GM18907 (cell line): ENCODE results near the gene ZNF692.
A peak's percentile ranks its signal among the peaks of the same experiment; 100 is the strongest.
"Not testable (repeated sequence)": the region's sequence is repeated elsewhere in the genome, so short reads cannot be mapped to it uniquely, and the experiment has no call there.

Experiments used
- ATAC-seq: cut with Tn5 transposase; IDR thresholded peaks from one replicate; pipeline ENCODE4 v1.9.1; 2021; ENCODE audit warnings: mild to moderate bottlenecking, moderate library complexity; ENCODE audit not compliant: unreplicated experiment

Gene ZNF692, protein sequence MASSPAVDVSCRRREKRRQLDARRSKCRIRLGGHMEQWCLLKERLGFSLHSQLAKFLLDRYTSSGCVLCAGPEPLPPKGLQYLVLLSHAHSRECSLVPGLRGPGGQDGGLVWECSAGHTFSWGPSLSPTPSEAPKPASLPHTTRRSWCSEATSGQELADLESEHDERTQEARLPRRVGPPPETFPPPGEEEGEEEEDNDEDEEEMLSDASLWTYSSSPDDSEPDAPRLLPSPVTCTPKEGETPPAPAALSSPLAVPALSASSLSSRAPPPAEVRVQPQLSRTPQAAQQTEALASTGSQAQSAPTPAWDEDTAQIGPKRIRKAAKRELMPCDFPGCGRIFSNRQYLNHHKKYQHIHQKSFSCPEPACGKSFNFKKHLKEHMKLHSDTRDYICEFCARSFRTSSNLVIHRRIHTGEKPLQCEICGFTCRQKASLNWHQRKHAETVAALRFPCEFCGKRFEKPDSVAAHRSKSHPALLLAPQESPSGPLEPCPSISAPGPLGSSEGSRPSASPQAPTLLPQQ

GRCh38 chr1:248858891-248859889 is at the start of gene ZNF692:
Gene ZNF692 (minus strand): TSS chr1:248859085. CDS start chr1:248858309, 776 bp downstream.
- ATAC-seq: peak; percentile 83

DNA sequence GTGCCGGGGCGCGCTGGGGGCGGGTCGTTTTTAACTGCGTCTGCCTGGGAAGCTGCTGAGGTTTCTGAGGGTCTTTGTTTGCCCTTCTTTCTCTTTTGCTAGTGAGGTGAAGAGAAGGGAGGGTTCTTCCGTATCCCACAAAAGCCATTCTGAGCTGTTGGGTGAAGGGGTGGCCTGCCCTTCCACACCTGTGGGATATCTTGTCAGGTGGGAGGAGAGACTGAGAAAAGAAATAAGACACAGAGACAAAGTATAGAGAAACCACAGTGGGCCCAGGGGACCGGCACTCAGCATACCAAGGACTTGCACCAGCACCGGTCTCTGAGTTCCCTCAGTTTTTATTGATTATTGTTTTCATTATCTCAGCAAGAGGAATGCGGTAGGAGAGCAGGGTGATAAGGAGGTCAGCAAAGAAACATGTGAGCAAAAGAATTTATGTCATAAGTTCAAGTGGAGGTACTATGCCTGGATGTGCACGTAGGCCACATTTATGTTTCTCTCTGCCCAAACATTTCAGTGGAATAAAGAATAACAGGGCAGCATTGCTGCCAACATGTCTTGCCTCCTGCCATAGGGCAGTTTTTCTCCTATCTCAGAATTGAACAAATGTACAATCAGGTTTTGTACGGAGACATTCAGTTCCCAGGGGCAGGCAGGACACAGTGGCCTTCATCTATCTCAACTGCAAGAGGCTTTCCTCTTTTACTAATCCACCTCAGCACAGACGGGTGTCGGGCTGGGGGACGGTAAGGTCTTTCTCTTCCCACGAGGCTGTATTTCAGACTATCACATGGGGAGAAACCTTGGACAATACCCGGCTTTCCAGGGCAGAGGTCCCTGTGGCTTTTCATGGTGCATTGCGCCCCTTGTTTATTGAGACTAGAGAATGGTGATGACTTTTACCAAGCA is 48.1 kb upstream of the ZNF692 start:
- peak; percentile 31 for ATAC-seq

GRCh38 chr1:248906009-248906752 is 47.3 kb upstream of the ZNF692 start, which contains the start of gene PGBD2:
Gene PGBD2 (plus strand): TSS chr1:248906235. CDS start chr1:248913863, 7,628 bp downstream.
- ATAC-seq: peak; percentile 94

- no peak for ATAC-seq
These were observed 46.8 kb upstream of the ZNF692 start for GRCh38 chr1:248905662-248906008.

GRCh38 chr1:248904437-248905216 is 45.7 kb upstream of the ZNF692 start:
- ATAC-seq: no peak

DNA sequence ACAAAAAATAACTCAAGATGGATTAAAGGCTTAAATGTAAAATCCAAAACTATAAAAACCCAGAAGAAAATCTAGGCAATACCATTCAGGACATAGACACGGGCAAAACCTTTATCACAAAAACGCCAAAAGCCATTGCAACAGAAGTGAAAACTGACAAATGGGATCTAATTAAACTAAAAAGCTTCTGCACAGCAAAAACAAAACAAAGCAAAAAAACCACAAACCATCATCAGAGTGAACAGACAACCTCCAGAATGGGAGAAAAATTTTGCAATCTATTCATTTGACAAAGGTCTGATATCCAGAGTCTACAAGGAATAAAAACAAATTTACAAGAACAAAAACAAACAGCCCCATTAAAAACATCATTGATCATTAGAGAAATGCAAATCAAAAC is 42.7 kb upstream of the ZNF692 start:
- ATAC-seq: no peak

DNA sequence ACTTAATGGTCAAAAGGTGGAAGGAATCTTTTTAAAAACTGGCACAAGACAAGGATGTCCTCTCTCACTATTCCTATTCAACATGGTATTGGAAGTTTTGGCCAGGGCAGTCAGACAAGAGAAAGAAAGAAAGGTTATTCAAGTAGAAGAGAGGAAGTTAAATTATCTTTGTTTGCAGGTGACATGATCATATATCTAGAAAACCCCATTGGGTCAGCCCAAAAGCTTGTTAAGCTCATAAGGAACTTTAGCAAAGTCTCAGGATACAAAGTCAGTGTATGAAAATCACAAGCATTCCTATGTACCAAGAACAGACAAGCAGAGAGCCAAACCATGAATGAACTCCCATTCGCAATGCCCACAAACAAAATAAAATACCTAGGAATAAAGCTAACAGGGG is 41.8 kb upstream of the ZNF692 start:
- ATAC-seq: no peak

DNA sequence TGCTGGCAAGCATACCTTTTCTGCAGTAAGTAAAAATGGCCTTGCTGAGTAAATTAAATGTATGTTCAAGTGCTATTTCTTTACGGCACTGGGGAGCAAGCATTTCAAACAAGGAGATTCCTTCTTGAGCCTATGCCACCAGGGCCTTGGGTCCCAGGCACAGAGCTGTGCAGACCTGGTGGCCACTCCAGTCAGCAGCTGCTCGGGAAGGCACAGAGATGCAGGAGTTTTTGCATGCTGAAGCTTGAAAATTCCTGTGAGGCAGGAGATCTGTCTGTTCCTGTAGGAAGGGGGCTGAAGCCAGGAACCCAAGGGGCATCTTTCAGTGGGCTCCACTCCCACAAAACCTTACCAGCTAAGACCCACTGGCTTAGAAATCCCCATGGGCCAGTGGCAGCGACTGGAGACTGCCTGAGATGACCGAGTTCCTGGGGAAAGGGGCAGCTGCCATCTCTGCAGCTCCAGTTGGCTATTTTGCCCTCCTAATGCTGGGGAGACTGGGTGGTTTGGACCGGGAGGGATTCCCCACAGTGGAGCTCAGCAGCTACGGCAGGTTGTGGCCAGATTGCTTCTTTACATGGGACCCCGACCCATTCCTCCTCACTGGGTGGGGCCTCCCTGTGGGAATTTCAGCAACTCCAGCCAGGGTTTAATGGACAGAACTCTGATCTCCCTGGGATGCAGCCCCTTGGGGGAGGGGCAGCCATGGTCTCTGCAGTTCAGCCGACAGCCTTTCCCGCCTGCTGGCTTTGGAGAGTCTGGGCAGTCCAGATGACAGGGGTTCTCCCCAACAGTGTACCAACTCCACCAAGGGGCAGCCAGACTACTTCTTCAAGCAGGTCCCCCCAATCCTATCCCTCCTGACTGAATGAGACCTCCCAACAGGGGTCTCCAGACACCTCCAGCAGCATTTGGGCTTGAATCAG is 38.8 kb upstream of the ZNF692 start:
- ATAC-seq: no peak

DNA sequence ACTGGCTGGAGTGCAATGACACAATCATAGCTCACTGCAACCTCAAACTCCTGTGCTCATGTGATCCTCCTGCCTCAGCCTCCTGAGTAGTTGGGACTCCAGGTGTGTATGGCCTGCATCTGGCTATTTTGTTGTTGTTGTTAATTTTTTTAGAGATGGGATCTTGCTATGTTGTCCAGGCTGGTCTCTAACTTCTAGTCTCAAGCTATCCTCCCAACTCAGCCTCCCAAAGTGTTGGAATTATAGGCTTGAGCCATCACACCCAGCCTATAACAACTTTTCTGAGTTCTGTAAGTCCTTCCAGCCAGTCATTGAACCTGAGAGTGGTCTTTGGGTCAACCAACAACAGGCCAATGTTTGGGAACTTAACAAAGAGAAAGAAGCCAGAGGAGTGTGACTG is 36.0 kb upstream of the ZNF692 start:
- ATAC-seq: no peak

- ATAC-seq: no peak
These were observed 33.7 kb upstream of the ZNF692 start for GRCh38 chr1:248892590-248892989.

GRCh38 chr1:248891758-248892157 is 32.9 kb upstream of the ZNF692 start:
- no peak for ATAC-seq

- ATAC-seq: no peak
These were observed 31.9 kb upstream of the ZNF692 start for GRCh38 chr1:248890549-248891498.

GRCh38 chr1:248889914-248890243 is 31.0 kb upstream of the ZNF692 start:
- not testable (repeated sequence) for ATAC-seq

DNA sequence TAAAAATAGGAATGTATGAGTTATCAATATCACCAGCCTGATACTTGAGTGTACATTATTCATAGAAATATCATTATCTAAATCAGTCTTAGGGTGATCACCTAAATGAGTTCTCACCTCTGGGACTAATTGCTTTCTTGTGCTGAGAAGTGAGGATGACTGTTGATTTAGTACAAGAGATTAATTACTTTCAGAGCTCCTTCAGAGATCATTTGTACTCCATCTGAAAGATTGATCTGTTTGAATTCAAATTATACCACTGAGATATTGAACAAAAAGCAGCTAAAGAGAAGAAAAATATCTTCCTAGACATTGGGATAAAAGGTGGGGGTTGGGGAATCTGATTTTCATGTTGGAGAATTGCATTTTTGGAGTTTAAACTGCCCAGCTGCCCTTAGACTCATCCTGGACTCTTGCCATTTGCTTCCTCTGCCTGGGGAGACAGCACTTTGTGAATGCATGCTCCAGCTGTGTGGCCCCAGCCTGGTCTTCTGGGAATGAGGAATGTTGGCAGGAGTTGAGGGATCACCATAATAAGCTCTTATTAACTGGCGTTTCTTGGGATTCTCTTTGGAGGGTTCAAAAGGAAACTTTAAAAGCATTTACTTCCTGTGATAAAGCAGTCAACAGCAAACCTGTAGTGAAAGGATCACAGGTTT is 27.5 kb upstream of the ZNF692 start:
- ATAC-seq: no peak

- ATAC-seq: no peak
These were observed 26.8 kb upstream of the ZNF692 start for GRCh38 chr1:248885646-248886045.

GRCh38 chr1:248884632-248885295 is 25.9 kb upstream of the ZNF692 start:
- no peak for ATAC-seq
